DOHH2 (cell line): Measurements from ENCODE around the gene TCF3.

ENCODE experiments used
- H3F3A ChIP-seq: fragments of 200-600 bp; sonication (generic), shearing (Covaris generic); 2 replicates; pipeline ENCODE4 v1.6.0; 2016; ENCODE audit warnings: antibody characterized with exemption, mild to moderate bottlenecking; ENCODE audit not compliant: control insufficient read depth, insufficient read depth
- H3K27ac ChIP-seq: fragments of 200-600 bp; sonication (generic); 2 replicates; pipeline ENCODE4 v1.5.1; 2014; ENCODE audit warnings: low read depth, mild to moderate bottlenecking, low read length, moderate library complexity
- H3K27me3 ChIP-seq: fragments of 200-600 bp; sonication (generic); 2 replicates; pipeline ENCODE4 v1.6.1; 2014; ENCODE audit warnings: mild to moderate bottlenecking, low read length, mixed read lengths; ENCODE audit not compliant: control insufficient read depth
- H3K36me3 ChIP-seq: fragments of 200-600 bp; sonication (generic); 2 replicates; pipeline ENCODE4 v1.6.1; 2014; ENCODE audit warnings: mild to moderate bottlenecking, low read length, moderate library complexity, mixed read lengths; ENCODE audit not compliant: control insufficient read depth
- H3K4me1 ChIP-seq: fragments of 200-600 bp; sonication (generic); 2 replicates; pipeline ENCODE4 v1.6.1; 2014; ENCODE audit warnings: mild to moderate bottlenecking, low read length, mixed read lengths; ENCODE audit not compliant: control insufficient read depth
- H3K4me2 ChIP-seq: fragments of 200-600 bp; sonication (generic); 2 replicates; pipeline ENCODE4 v1.6.0; 2014; ENCODE audit warnings: mild to moderate bottlenecking, low read length, moderate library complexity
- H3K4me3 ChIP-seq: fragments of 200-600 bp; sonication (generic); 2 replicates; pipeline ENCODE4 v1.5.1; 2014; ENCODE audit warnings: mild to moderate bottlenecking, low read length, mixed read lengths
- H3K79me2 ChIP-seq: fragments of 200-600 bp; sonication (generic); 2 replicates; pipeline ENCODE4 v1.6.1; 2014; ENCODE audit warnings: mild to moderate bottlenecking, low read length, mixed read lengths; ENCODE audit not compliant: control insufficient read depth
- H3K9me2 ChIP-seq: fragments of 200-600 bp; sonication (generic); replicated peaks from 2 replicates; pipeline ENCODE4 v1.6.1; 2014; ENCODE audit warnings: mild to moderate bottlenecking, low read length, mixed read lengths; ENCODE audit not compliant: control insufficient read depth
- H3K9me3 ChIP-seq: fragments of 200-600 bp; sonication (generic); 2 replicates; pipeline ENCODE4 v1.6.1; 2014; ENCODE audit warnings: antibody characterized with exemption, low read length, mixed read lengths; ENCODE audit not compliant: control insufficient read depth, insufficient read depth
- H4K20me1 ChIP-seq: fragments of 200-600 bp; sonication (generic); 2 replicates; pipeline ENCODE4 v1.6.0; 2014; ENCODE audit warnings: low read depth, mild to moderate bottlenecking, antibody characterized with exemption, low read length, moderate library complexity; ENCODE audit not compliant: control insufficient read depth, insufficient read depth
- EZH2phosphoT487 ChIP-seq: fragments of 200-600 bp; sonication (generic); IDR thresholded peaks from 2 replicates; pipeline ENCODE4 v1.6.1; 2017; ENCODE audit warnings: borderline replicate concordance, mild to moderate bottlenecking, antibody characterized with exemption, low read length, moderate library complexity, mixed read lengths
- TF ChIP-seq, protein P1 (sequence below): fragments of 200-600 bp; sonication (generic); IDR thresholded peaks from one replicate; pipeline ENCODE4 v1.5.1; 2014; ENCODE audit warnings: antibody characterized with exemption, mild to moderate bottlenecking, low read depth, low read length; ENCODE audit not compliant: poor library complexity, severe bottlenecking

TCF3 gene

DNA sequence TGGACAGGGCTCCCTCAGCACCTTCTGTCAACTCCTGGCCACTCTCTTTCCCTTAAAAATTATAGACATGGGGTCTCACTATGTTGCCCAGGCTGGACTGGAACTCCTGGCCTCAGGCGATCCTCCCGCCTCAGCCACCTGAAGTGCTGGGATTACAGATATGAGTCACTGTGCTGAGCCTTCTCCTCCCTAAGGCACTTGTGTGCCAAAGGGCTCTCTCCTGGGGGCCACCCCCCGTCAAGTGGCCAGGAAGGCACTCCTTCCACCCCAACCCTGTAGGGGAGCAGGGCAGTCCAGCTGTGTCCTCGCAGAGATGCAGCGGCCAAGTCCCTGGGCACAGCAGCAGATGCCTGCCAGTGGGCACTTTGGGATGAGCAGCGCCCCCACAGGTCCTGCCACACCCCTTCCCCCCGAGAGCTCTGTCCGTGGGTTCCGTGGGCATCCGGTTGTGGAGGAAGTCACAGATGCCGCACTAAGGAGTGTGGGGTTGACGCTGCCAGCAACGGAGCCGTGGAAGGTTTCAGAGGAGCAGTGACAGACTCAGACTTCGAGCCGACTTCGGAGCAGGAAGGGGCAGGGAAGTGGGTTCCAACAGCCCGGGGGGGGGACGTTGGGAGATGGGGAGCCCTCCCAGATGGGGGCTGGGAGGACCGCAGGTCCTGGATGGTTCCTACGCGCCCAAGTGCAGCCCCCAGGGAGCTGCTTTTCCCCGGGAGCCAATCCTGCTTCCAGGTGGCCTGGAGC lies 43.9 kb downstream of the TCF3 start:
- peaks cover 49% of the 10 kb centered on the region for H3F3A ChIP-seq
- TF ChIP-seq EZH2phosphoT487 = no peak
- TF ChIP-seq, protein P1, sequence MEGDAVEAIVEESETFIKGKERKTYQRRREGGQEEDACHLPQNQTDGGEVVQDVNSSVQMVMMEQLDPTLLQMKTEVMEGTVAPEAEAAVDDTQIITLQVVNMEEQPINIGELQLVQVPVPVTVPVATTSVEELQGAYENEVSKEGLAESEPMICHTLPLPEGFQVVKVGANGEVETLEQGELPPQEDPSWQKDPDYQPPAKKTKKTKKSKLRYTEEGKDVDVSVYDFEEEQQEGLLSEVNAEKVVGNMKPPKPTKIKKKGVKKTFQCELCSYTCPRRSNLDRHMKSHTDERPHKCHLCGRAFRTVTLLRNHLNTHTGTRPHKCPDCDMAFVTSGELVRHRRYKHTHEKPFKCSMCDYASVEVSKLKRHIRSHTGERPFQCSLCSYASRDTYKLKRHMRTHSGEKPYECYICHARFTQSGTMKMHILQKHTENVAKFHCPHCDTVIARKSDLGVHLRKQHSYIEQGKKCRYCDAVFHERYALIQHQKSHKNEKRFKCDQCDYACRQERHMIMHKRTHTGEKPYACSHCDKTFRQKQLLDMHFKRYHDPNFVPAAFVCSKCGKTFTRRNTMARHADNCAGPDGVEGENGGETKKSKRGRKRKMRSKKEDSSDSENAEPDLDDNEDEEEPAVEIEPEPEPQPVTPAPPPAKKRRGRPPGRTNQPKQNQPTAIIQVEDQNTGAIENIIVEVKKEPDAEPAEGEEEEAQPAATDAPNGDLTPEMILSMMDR = peak; percentile 4
- no peaks in the 10 kb centered on the region for H3K9me3 ChIP-seq

DNA sequence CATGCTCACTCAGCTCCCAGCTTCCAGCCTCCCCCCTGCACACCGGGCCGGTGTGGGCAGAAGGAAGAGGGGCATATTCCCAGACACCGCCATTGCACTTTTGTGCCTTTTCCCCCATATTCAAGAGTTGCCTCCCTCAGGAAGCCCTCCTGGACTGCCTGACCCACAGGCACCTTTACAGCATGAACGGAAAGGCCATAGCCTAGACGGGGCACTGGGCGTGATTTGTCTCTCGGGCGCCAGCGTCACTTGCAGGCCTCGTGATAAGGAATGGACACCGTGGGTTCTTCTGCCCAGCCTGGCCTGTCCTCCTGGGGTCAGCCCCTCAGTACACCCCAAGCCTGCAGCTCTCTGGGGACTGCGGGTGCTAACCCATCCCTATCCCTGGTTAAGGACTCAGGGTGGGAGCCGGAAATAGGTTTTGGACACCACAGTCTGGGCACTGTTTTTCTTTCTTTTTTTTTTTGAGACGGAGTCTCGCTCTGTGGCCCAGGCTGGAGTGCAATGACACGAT lies 46.2 kb downstream of the TCF3 start:
- Histone ChIP-seq H3F3A (peaks cover 44% of the 10 kb centered on the region), H3K27me3 (no peaks in the 10 kb centered on the region), H3K9me2 (no peaks in the 10 kb centered on the region), H3K9me3 (no peaks in the 10 kb centered on the region), H3K36me3 (peaks cover 47% of the 10 kb centered on the region), H3K4me2 (peak overlapping the region; percentile 99), H4K20me1 (0 out of 2 replicates have a peak, but pooled peaks cover 3% of the 10 kb centered on the region), H3K79me2 (peaks cover 41% of the 10 kb centered on the region), H3K27ac (peak overlapping the region; percentile 88), H3K4me1 (peaks cover 74% of the 10 kb centered on the region), H3K4me3 (peak overlapping the region; percentile 98)
- no peak for TF ChIP-seq EZH2phosphoT487
- TF ChIP-seq, protein P1 = peak; percentile 6

More for the DNA sequence above, 43.9 kb downstream of the TCF3 start:
- Histone ChIP-seq H3K27me3 (no peaks in the 10 kb centered on the region), H3K4me1 (peaks cover 89% of the 10 kb centered on the region), H3K79me2 (peaks cover 17% of the 10 kb centered on the region), H3K4me3 (peak overlapping the region; percentile 29), H3K27ac (peak overlapping the region; percentile 88), H3K4me2 (peak overlapping the region; percentile 99), H3K9me2 (no peaks in the 10 kb centered on the region), H4K20me1 (no peaks in the 10 kb centered on the region), H3K36me3 (peaks cover 55% of the 10 kb centered on the region)

DNA sequence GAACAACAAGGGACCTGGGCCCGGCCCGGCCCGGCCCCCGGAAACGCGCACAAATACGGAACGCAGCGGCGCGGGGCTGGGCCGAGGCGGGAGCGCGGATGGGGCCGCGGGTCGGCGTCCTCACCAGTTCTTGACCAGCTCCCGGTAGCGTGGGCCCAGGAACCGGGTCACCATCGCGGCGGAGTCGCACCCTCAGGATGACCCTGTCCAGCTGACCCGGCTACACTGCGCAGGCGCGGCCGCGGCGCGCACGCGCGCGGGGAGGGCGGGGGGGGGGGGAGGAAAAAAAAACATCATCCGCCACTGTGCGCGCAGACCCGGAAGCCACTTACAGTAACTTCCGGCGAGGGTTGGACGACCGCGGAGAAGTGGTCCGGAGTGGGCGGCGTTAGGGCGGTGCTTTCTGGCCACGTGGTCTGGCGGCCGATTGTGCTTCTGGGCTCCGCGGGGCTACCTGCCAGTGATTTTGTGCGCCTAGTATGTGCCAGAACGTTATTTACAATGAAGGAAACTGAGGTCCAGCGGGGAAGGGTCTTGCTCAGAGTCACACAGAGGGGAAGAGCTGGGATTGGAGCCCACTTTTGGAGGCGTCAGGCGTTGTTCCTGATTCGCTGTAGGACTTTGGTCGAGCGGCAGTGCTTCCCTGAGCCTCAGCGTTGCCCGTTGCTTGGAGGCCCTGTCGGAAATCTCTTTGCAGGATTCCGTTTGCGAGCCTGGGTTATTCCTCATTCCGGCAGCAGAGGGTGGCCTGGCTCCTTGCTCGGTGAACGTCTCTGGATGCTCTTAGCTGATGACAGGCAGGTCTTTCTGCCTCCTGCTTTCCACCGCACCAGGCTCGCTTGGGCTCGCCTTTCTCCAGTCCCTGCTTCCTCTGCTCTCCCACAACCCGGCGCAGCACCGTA lies 46.9 kb downstream of the TCF3 start, which contains the start of gene UQCR11:
UQCR11 (minus strand) TSS at position 227 of the 902 bp plus-strand sequence; CDS start at position 174, 53 bp downstream.
- peaks cover 48% of the 10 kb centered on the region for H3K79me2 ChIP-seq
- peaks cover 42% of the 10 kb centered on the region for H3K36me3 ChIP-seq
- peaks cover 40% of the 10 kb centered on the region for H3F3A ChIP-seq
- peak within 1 kb of the TSS; percentile 98 for H3K4me3 ChIP-seq
- H4K20me1 ChIP-seq = 0 out of 2 replicates have a peak, but pooled peaks cover 3% of the 10 kb centered on the region
- H3K9me2 ChIP-seq = no peaks in the 10 kb centered on the region
- peak within 1 kb of the TSS; percentile 99 for H3K4me2 ChIP-seq
- no peaks in the 10 kb centered on the region for H3K9me3 ChIP-seq
- TF ChIP-seq EZH2phosphoT487 = no peak
- TF ChIP-seq, protein P1 = peak; percentile 62
- no peaks in the 10 kb centered on the region for H3K27me3 ChIP-seq
- H3K27ac ChIP-seq = peak within 1 kb of the TSS; percentile 88
- H3K4me1 ChIP-seq = peaks cover 67% of the 10 kb centered on the region
